GM19239 (cell line): ENCODE data around the gene HOXD10.

Experiments used
- DNase-seq: peaks from one replicate; pipeline ENCODE4 v3.0.0; 2011; ENCODE audit warnings: low spot score; ENCODE audit not compliant: insufficient read length
- FAIRE-seq: peaks from 2 replicates; lab custom pipeline; 2011; peaks lifted over from hg19 to GRCh38; lab: Jason Lieb, UNC

The HOXD10 gene

GRCh38 chr2:176115883-176116813 lies at the start of gene HOXD10:
Gene HOXD10 (plus strand): TSS chr2:176116778. CDS start chr2:176116834, 56 bp downstream.
- FAIRE-seq: no peak
- DNase-seq: no peak

- DNase-seq: no peak
- FAIRE-seq: no peak
Observed at GRCh38 chr2:176067589-176068418, 48.8 kb upstream of the HOXD10 start.

GRCh38 chr2:176068419-176068832 lies 48.2 kb upstream of the HOXD10 start:
- no peak for DNase-seq
- FAIRE-seq: no peak

- FAIRE-seq: no peak
Observed at GRCh38 chr2:176071330-176072291, 45.0 kb upstream of the HOXD10 start.

GRCh38 chr2:176072292-176072669 lies 44.3 kb upstream of the HOXD10 start:
- DNase-seq: no peak

More at GRCh38 chr2:176071330-176072291, 45.0 kb upstream of the HOXD10 start:
- DNase-seq: no peak

GRCh38 chr2:176072951-176073904 lies 43.4 kb upstream of the HOXD10 start:
- FAIRE-seq: no peak
- DNase-seq: no peak

More at GRCh38 chr2:176072292-176072669, 44.3 kb upstream of the HOXD10 start:
- no peak for FAIRE-seq

- DNase-seq (no peak), FAIRE-seq (no peak)
Observed at GRCh38 chr2:176074919-176075425, 41.6 kb upstream of the HOXD10 start.

- DNase-seq (no peak), FAIRE-seq (no peak)
Observed at GRCh38 chr2:176075481-176075880, 41.1 kb upstream of the HOXD10 start.

- FAIRE-seq: no peak
- DNase-seq: no peak
Observed at GRCh38 chr2:176076063-176076462, 40.5 kb upstream of the HOXD10 start.

GRCh38 chr2:176076796-176077195 lies 39.8 kb upstream of the HOXD10 start:
- DNase-seq (no peak), FAIRE-seq (no peak)

- DNase-seq (no peak), FAIRE-seq (no peak)
Observed at GRCh38 chr2:176078541-176079284, 37.9 kb upstream of the HOXD10 start.

GRCh38 chr2:176079285-176079830 lies 37.2 kb upstream of the HOXD10 start:
- FAIRE-seq: no peak

GRCh38 chr2:176079831-176080539 lies 36.6 kb upstream of the HOXD10 start:
- peak; percentile 69 for DNase-seq
- FAIRE-seq: no peak

More at GRCh38 chr2:176079285-176079830, 37.2 kb upstream of the HOXD10 start:
- no peak for DNase-seq

- no peak for DNase-seq
- FAIRE-seq: no peak
Observed at GRCh38 chr2:176080540-176081375, 35.8 kb upstream of the HOXD10 start.

- DNase-seq (no peak), FAIRE-seq (no peak)
Observed at GRCh38 chr2:176081376-176081836, 35.2 kb upstream of the HOXD10 start.
